Loucy (cell line): Measurements from ENCODE around the gene RNF38.

Experiments used
- EZH2phosphoT487 ChIP-seq: fragments of 200-600 bp; IDR thresholded peaks from 2 replicates; pipeline ENCODE4 v1.6.1; 2018; ENCODE audit warnings: antibody characterized with exemption, mild to moderate bottlenecking, moderate library complexity, borderline replicate concordance
- TF ChIP-seq, protein P1 (sequence below): fragments of 200-600 bp; sonication (generic); conservative IDR thresholded peaks from 2 replicates; pipeline ENCODE4 v1.5.1; 2014; ENCODE audit warnings: mild to moderate bottlenecking, antibody characterized with exemption, low read length

DNA sequence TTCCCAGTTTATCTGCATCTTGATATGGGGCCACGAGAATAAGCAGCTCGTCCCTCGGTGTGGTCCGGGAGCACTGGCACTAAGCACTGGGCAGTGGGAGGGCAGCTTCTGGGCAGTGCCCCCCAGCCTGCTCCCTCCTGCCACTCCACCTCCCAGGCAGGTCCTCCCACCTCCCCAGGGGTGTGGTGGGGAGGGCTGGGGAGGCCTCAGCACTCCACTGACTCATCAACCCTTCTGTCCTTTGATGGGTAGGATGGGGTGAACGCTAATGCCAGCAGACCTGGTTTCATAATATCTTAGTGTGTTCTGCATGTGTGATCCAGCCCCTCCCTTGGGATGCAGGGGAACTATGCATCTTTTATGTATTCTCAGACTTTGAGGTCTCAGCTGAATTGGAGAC lies 79.6 kb downstream of the RNF38 start:
- TF ChIP-seq, protein P1, sequence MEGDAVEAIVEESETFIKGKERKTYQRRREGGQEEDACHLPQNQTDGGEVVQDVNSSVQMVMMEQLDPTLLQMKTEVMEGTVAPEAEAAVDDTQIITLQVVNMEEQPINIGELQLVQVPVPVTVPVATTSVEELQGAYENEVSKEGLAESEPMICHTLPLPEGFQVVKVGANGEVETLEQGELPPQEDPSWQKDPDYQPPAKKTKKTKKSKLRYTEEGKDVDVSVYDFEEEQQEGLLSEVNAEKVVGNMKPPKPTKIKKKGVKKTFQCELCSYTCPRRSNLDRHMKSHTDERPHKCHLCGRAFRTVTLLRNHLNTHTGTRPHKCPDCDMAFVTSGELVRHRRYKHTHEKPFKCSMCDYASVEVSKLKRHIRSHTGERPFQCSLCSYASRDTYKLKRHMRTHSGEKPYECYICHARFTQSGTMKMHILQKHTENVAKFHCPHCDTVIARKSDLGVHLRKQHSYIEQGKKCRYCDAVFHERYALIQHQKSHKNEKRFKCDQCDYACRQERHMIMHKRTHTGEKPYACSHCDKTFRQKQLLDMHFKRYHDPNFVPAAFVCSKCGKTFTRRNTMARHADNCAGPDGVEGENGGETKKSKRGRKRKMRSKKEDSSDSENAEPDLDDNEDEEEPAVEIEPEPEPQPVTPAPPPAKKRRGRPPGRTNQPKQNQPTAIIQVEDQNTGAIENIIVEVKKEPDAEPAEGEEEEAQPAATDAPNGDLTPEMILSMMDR: no peak
- TF ChIP-seq EZH2phosphoT487: no peak
